GM18498 (cell line): Measurements from ENCODE around the gene FAM78A.
"Not testable (repeated sequence)": the region's sequence is repeated elsewhere in the genome, so short reads cannot be mapped to it uniquely, and the experiment has no call there.

ENCODE experiments used
- ATAC-seq: cut with Tn5 transposase; IDR thresholded peaks from one replicate; pipeline ENCODE4 v1.9.1; 2021; ENCODE audit warnings: mild to moderate bottlenecking, moderate library complexity; ENCODE audit not compliant: unreplicated experiment

Gene FAM78A

GRCh38 chr9:131282688-131283422 lies 6.5 kb upstream of the FAM78A start:
- no peak for ATAC-seq

GRCh38 chr9:131282175-131282574 lies 5.9 kb upstream of the FAM78A start:
- ATAC-seq, result no peak

- no peak for ATAC-seq
Measured at GRCh38 chr9:131281119-131281965, 5.0 kb upstream of the FAM78A start.

- no peak for ATAC-seq
Measured at GRCh38 chr9:131280660-131281059, 4.3 kb upstream of the FAM78A start.

GRCh38 chr9:131279863-131280570 lies 3.7 kb upstream of the FAM78A start:
- no peak for ATAC-seq

GRCh38 chr9:131279196-131279862 lies 3.0 kb upstream of the FAM78A start:
- no peak for ATAC-seq

- no peak for ATAC-seq
Measured at GRCh38 chr9:131278702-131279111, 2.4 kb upstream of the FAM78A start.

- no peak for ATAC-seq
Measured at GRCh38 chr9:131277910-131278701, 1.8 kb upstream of the FAM78A start.

- no peak for ATAC-seq
Measured at GRCh38 chr9:131277287-131277909, 1.1 kb upstream of the FAM78A start.

- ATAC-seq, result no peak
Measured at GRCh38 chr9:131276891-131277286, 579 bp upstream of the FAM78A start.

GRCh38 chr9:131275332-131276093 lies 797 bp downstream of the FAM78A start:
- no peak for ATAC-seq

- ATAC-seq, result no peak
Measured at GRCh38 chr9:131274674-131275331, 1.5 kb downstream of the FAM78A start.

- no peak for ATAC-seq
Measured at GRCh38 chr9:131273856-131274673, 2.2 kb downstream of the FAM78A start.

GRCh38 chr9:131273146-131273855 lies 3.0 kb downstream of the FAM78A start:
- ATAC-seq, result no peak

GRCh38 chr9:131272212-131272611 lies 4.1 kb downstream of the FAM78A start:
- no peak for ATAC-seq

- no peak for ATAC-seq
Measured at GRCh38 chr9:131271506-131271931, 4.8 kb downstream of the FAM78A start.

- ATAC-seq, result not testable (repeated sequence)
Measured at GRCh38 chr9:131271016-131271273, 5.4 kb downstream of the FAM78A start.
